22Rv1 (cell line): ENCODE data around the gene HPDL.
"Not testable (repeated sequence)": the region's sequence is repeated elsewhere in the genome, so short reads cannot be mapped to it uniquely, and the experiment has no call there.

ENCODE experiments used
- H3K27ac ChIP-seq: fragments of 450-650 bp; 2 replicates; pipeline ENCODE4 v1.5.1; 2017
- CTCF ChIP-seq: fragments of 450-650 bp; IDR thresholded peaks from 2 replicates; pipeline ENCODE4 v1.5.1; 2017; ENCODE audit warnings: mild to moderate bottlenecking
- ZFX ChIP-seq: fragments of 450-650 bp; IDR thresholded peaks from 2 replicates; pipeline ENCODE4 v1.6.1; 2017; ENCODE audit warnings: antibody characterized with exemption, borderline replicate concordance

The HPDL gene

GRCh38 chr1:45326627-45327623 lies at the start of gene HPDL:
Gene HPDL (plus strand): TSS chr1:45326895. CDS start chr1:45327149, 254 bp downstream.
- peak within 1 kb of the TSS; percentile 31; the same call in 1 of the 2 replicates for H3K27ac ChIP-seq
- no peak for TF ChIP-seq CTCF
- no peak for TF ChIP-seq ZFX

- no peak overlapping the region for H3K27ac ChIP-seq
- TF ChIP-seq CTCF (no peak), ZFX (no peak)
These were observed 44.3 kb upstream of the HPDL start for GRCh38 chr1:45282351-45282750.

GRCh38 chr1:45284858-45285257 lies 41.8 kb upstream of the HPDL start:
- not testable (repeated sequence) for H3K27ac ChIP-seq

GRCh38 chr1:45286521-45286920 lies 40.2 kb upstream of the HPDL start:
- not testable (repeated sequence) for H3K27ac ChIP-seq

GRCh38 chr1:45291002-45291401 lies 35.7 kb upstream of the HPDL start:
- H3K27ac ChIP-seq: not testable (repeated sequence)

GRCh38 chr1:45291716-45292115 lies 35.0 kb upstream of the HPDL start:
- H3K27ac ChIP-seq: no peak overlapping the region
- TF ChIP-seq ZFX (no peak), CTCF (no peak)

- TF ChIP-seq ZFX (no peak), CTCF (no peak)
- no peak overlapping the region for H3K27ac ChIP-seq
These were observed 28.9 kb upstream of the HPDL start for GRCh38 chr1:45297666-45298356.

- H3K27ac ChIP-seq: no peak overlapping the region
- TF ChIP-seq ZFX (no peak), CTCF (no peak)
These were observed 27.4 kb upstream of the HPDL start for GRCh38 chr1:45299296-45299695.
